ENCODE data around the gene SOX5. TPM values are rescaled to one million over a fixed set of nuclear protein-coding genes. Genes with fewer than 3 reads are reported as not detected.
"Not testable (repeated sequence)": the region's sequence is repeated elsewhere in the genome, so short reads cannot be mapped to it uniquely, and the experiment has no call there.

The SOX5 gene
- total RNA-seq, 1 donor from 2014 or later, result 2.9 TPM

DNA sequence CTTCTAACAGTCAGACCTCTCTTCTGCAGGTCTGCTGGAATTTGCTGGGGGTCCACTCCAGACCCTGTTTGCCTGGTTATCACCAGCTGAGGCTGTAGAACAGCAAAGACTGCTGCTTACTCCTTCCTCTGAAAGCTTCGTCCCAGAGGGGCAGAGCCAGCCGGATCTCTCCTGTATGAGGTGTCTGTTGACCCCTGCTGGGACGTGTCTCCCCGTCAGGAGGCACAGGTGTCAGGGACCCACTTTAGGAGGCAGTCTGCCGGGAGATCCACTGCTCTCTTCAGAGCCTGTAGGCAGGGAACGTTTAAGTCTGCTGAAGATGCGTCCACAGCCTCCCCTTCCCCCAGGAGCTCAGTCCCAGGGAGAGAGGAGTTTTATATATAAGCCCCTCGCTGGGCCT, 125.1 kb downstream of the SOX5 start:
- Histone ChIP-seq H3K36me3 (no peaks in the 10 kb centered on the region), H3K27ac (replicated peaks) (no peak overlapping the region), H3K9me3 (replicated peaks) (no peaks in the 10 kb centered on the region), H3K4me1 (no peaks in the 10 kb centered on the region), H3K27me3 (ENCODE audit: low read depth) (no peaks in the 10 kb centered on the region), H3K4me3 (no peak overlapping the region)
- no peak for DNase-seq
- TF ChIP-seq, protein P1, sequence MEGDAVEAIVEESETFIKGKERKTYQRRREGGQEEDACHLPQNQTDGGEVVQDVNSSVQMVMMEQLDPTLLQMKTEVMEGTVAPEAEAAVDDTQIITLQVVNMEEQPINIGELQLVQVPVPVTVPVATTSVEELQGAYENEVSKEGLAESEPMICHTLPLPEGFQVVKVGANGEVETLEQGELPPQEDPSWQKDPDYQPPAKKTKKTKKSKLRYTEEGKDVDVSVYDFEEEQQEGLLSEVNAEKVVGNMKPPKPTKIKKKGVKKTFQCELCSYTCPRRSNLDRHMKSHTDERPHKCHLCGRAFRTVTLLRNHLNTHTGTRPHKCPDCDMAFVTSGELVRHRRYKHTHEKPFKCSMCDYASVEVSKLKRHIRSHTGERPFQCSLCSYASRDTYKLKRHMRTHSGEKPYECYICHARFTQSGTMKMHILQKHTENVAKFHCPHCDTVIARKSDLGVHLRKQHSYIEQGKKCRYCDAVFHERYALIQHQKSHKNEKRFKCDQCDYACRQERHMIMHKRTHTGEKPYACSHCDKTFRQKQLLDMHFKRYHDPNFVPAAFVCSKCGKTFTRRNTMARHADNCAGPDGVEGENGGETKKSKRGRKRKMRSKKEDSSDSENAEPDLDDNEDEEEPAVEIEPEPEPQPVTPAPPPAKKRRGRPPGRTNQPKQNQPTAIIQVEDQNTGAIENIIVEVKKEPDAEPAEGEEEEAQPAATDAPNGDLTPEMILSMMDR (IDR thresholded peaks at IDR 0.05; ENCODE audit: borderline replicate concordance), result no peak
- intact Hi-C loops (cut with micrococcal nuclease), result no loop called here

DNA sequence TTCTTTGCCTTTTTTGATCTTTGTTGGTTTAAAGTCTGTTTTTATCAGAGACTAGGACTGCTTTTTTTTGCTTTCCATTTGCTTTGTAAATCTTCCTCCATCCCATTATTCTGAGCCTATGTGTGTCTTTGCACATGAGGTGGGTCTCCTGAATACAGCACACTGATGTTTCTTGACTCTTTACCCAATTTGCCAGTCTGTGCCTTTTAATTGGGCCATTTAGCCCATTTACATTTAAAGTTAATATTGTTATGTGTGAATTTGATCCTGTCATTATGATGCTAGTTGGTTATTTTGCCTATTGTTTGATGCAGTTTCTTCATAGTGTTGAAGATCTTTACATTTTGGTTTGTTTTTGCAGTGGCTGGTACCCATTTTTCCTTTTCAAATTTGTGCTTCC, 126.6 kb downstream of the SOX5 start:
- intact Hi-C loops (cut with micrococcal nuclease); H3K9me3 ChIP-seq (replicated peaks); H3K36me3 ChIP-seq; DNase-seq; H3K4me1 ChIP-seq; H3K4me3 ChIP-seq; H3K27me3 ChIP-seq (ENCODE audit: low read depth); H3K27ac ChIP-seq (replicated peaks): not testable (repeated sequence)

DNA sequence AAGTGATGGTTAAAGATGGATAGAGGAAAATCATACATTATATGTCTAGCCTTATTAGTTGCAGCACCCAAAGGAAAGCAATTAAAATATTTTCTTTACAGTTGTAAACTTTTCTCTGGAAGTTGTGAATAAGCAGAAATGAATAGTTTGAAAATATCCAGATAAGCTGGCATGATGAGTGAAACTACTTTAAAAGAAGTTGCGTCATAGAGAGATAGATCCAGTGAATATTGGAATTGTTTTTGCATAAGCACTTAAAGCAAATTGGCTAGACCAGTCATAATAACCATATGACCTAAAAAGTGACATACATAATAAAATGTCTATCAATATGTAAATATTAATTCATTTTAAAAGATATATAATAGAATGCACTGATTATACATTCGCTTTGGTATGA, 132.1 kb downstream of the SOX5 start:
- TF ChIP-seq, protein P1 (IDR thresholded peaks at IDR 0.05; ENCODE audit: borderline replicate concordance), result no peak
- DNase-seq, result no peak
- H3K4me3 ChIP-seq, result no peak overlapping the region
- no peaks in the 10 kb centered on the region for H3K36me3 ChIP-seq
- no peaks in the 10 kb centered on the region for H3K4me1 ChIP-seq
- intact Hi-C loops (cut with micrococcal nuclease), result no loop called here
- no peaks in the 10 kb centered on the region for H3K9me3 ChIP-seq (replicated peaks)
- H3K27ac ChIP-seq (replicated peaks), result no peak overlapping the region
- H3K27me3 ChIP-seq (ENCODE audit: low read depth), result no peaks in the 10 kb centered on the region

DNA sequence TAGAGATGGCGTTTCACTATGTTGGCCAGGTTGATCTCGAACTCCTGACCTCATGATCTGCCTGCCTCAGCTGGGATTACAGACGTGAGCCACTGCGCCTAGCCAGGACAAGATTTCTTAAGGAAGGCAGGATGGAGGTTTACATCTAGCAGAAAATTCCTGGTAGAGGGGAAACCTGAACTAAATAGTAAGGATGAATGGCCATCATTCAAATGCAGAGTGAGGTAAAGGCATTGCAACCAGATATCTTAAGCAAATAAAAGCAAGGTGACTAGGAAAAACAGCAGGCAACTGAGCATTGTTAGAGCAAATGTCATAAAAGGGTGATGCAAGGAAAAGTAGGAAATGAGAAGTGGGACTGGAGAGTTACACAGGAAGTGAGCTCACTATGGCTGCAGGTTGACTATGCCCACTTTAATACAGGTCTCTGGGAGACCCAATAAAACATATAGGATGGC, 133.0 kb downstream of the SOX5 start:
- TF ChIP-seq, protein P1 (IDR thresholded peaks at IDR 0.05; ENCODE audit: borderline replicate concordance), result no peak
- no peak overlapping the region for H3K27ac ChIP-seq (replicated peaks)
- H3K36me3 ChIP-seq, result no peaks in the 10 kb centered on the region
- H3K4me1 ChIP-seq, result no peaks in the 10 kb centered on the region
- no peak overlapping the region for H3K4me3 ChIP-seq
- intact Hi-C loops (cut with micrococcal nuclease), result no loop called here
- DNase-seq, result no peak
- H3K9me3 ChIP-seq (replicated peaks), result no peaks in the 10 kb centered on the region
- H3K27me3 ChIP-seq (ENCODE audit: low read depth), result no peaks in the 10 kb centered on the region

DNA sequence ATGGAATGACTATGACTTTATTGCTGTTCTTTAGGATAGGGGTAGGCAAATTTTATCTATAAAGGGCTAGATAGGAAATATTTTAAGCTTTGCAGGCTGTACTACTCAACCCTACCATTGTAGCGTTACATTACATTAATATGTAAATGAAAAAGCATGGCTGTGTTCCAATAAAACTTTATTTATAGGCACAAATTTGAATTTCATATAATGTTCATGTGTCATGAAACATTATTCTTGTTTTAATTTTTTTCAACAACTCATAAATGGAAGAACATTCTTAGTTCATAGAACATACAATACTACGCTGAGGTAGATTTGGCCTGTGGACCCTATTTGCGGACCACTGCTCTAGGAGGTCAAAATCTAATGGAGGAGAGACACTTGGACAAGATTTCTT, 133.7 kb downstream of the SOX5 start:
- intact Hi-C loops (cut with micrococcal nuclease), result no loop called here
- Histone ChIP-seq H3K27me3 (ENCODE audit: low read depth) (no peaks in the 10 kb centered on the region), H3K4me3 (no peak overlapping the region), H3K4me1 (no peaks in the 10 kb centered on the region), H3K36me3 (no peaks in the 10 kb centered on the region), H3K9me3 (replicated peaks) (no peaks in the 10 kb centered on the region), H3K27ac (replicated peaks) (no peak overlapping the region)
- TF ChIP-seq, protein P1 (IDR thresholded peaks at IDR 0.05; ENCODE audit: borderline replicate concordance), result no peak
- no peak for DNase-seq

DNA sequence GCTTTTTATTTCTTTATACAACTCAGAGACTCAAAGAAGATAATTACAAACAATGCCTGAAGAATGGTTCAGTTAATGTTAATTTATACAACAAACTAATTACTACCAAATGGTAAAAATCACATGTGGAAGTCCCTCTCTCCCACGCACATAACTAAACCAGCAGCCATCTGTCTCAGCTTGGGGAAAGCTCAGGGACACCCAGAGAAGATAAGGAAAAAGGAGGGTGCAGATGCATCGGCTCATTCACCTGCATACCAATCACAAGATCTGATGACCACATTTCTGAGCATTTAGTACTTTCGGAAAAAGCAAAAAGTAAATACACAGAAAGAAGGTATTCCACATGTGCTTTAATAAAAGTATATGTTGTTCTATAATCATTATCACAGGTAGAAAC, 136.3 kb downstream of the SOX5 start:
- H3K4me3 ChIP-seq, result no peak overlapping the region
- no peaks in the 10 kb centered on the region for H3K9me3 ChIP-seq (replicated peaks)
- no peaks in the 10 kb centered on the region for H3K4me1 ChIP-seq
- TF ChIP-seq, protein P1 (IDR thresholded peaks at IDR 0.05; ENCODE audit: borderline replicate concordance), result no peak
- no peaks in the 10 kb centered on the region for H3K27me3 ChIP-seq (ENCODE audit: low read depth)
- no peak for DNase-seq
- no peak overlapping the region for H3K27ac ChIP-seq (replicated peaks)
- H3K36me3 ChIP-seq, result no peaks in the 10 kb centered on the region
- intact Hi-C loops (cut with micrococcal nuclease), result no loop called here

Data from left ventricle myocardium inferior (tissue), 1 donor.